ENCODE measurements around the gene NAA35. TPM values are rescaled to one million over a fixed set of nuclear protein-coding genes. Genes with fewer than 3 reads are reported as not detected.
"Not testable (repeated sequence)": the region's sequence is repeated elsewhere in the genome, so short reads cannot be mapped to it uniquely, and the experiment has no call there.

Gene NAA35
- total RNA-seq, 1 donor from 2014 or later: 17.9 TPM

DNA sequence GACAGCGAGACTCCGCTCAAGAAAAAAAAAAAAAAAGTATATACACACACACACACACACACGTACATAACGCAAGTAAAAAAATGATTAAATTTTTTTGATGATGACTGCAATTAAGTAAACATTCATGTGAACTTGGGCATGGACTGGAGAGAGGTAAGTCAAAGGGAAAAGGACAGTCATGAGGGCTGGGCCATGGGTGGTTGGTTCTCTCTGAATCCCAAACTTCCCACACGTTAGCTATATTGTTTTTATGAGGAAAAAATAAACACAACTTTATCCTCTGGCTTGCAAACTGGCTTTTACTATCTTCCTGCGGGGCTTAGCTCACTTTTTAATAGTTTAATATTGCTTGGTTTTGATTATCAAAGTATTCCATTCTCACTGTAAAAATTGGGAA lies 104.7 kb downstream of the NAA35 start:
- Histone ChIP-seq H3K27me3 (ENCODE audit: low read depth) (no peaks in the 10 kb centered on the region), H3K4me1 (no peaks in the 10 kb centered on the region), H3K9me3 (replicated peaks) (no peaks in the 10 kb centered on the region), H3K36me3 (no peaks in the 10 kb centered on the region), H3K4me3 (no peak overlapping the region), H3K27ac (replicated peaks) (no peak overlapping the region)
- intact Hi-C loops (cut with micrococcal nuclease): no loop called here
- TF ChIP-seq, protein P1, sequence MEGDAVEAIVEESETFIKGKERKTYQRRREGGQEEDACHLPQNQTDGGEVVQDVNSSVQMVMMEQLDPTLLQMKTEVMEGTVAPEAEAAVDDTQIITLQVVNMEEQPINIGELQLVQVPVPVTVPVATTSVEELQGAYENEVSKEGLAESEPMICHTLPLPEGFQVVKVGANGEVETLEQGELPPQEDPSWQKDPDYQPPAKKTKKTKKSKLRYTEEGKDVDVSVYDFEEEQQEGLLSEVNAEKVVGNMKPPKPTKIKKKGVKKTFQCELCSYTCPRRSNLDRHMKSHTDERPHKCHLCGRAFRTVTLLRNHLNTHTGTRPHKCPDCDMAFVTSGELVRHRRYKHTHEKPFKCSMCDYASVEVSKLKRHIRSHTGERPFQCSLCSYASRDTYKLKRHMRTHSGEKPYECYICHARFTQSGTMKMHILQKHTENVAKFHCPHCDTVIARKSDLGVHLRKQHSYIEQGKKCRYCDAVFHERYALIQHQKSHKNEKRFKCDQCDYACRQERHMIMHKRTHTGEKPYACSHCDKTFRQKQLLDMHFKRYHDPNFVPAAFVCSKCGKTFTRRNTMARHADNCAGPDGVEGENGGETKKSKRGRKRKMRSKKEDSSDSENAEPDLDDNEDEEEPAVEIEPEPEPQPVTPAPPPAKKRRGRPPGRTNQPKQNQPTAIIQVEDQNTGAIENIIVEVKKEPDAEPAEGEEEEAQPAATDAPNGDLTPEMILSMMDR (IDR thresholded peaks at IDR 0.05; ENCODE audit: borderline replicate concordance): no peak
- DNase-seq: no peak

DNA sequence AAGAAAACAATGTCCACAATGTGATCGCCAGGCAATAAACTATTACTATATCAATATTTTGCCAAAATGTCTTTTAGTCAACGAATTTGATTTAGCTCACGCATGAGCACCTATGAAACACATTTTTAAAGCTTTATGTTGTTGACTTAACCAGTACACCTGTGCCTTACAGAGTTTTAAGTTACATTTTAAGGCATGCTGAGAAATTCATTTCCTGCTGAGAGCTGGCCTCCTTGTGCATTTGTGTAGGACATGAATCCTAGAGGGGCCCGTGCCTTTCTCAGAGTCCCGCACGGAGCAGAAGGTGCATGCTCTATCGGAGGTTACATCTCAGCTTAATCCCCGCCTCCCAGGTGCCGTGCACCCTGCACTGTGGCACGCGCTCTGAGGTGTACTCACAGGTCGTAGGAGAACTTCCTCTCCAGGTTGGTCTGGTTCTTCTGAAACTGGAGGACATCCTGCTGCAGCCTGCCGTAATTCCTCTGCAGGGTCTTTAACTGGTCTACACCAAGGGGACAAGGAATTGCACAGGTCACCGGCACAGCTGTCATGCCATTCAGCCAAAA lies 105.2 kb downstream of the NAA35 start:
- Histone ChIP-seq H3K27ac (replicated peaks) (no peak overlapping the region), H3K4me3 (no peak overlapping the region), H3K4me1 (no peaks in the 10 kb centered on the region), H3K27me3 (ENCODE audit: low read depth) (no peaks in the 10 kb centered on the region), H3K36me3 (no peaks in the 10 kb centered on the region), H3K9me3 (replicated peaks) (no peaks in the 10 kb centered on the region)
- DNase-seq: no peak
- TF ChIP-seq, protein P1 (IDR thresholded peaks at IDR 0.05; ENCODE audit: borderline replicate concordance): no peak
- intact Hi-C loops (cut with micrococcal nuclease): no loop called here

DNA sequence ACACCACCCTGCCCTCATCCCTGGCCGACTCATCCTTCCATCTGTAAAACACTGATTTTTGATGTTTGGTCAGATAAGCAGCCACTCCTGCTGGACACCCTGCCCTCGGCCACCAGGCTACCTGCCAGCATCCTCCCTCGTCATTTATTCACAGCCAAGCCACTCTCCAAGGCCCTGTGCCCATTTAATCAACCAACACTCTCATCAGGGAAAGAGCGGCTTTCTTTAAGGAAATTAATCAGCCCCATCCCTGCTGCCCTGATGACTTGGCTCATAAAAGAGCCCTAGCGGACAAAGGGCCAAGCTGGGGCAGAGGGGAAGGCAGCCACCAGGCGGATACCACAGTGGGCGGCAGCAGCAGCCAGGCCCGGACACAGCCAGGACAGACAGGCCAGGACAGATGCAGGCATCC lies 106.0 kb downstream of the NAA35 start:
- H3K27me3 ChIP-seq (ENCODE audit: low read depth): no peaks in the 10 kb centered on the region
- intact Hi-C loops (cut with micrococcal nuclease): no loop called here

DNA sequence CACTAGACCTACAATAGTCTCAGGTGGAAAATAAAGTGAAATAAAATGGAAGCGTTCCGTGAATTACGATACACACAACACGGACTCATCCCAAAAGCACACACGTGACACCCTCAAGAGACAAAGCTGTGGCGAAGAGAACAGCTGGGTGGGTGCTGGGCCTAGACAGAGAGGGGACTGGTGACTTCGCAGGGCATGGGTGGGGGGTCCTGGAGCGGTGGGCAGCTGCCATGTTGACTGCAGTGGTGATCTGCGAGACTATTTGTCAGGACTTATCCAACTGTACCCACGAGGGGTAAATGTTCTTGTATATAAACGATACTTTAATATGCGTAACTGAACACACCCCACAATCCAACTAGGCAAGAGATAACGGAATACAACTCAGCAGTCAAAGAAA lies 106.4 kb downstream of the NAA35 start:
- Histone ChIP-seq H3K4me1 (no peaks in the 10 kb centered on the region), H3K27ac (replicated peaks) (no peak overlapping the region), H3K36me3 (no peaks in the 10 kb centered on the region), H3K9me3 (replicated peaks) (no peaks in the 10 kb centered on the region), H3K27me3 (ENCODE audit: low read depth) (no peaks in the 10 kb centered on the region), H3K4me3 (no peak overlapping the region)
- TF ChIP-seq, protein P1 (IDR thresholded peaks at IDR 0.05; ENCODE audit: borderline replicate concordance): no peak
- no peak for DNase-seq
- intact Hi-C loops (cut with micrococcal nuclease): no loop called here

More for the DNA sequence above, 106.0 kb downstream of the NAA35 start:
- no peaks in the 10 kb centered on the region for H3K9me3 ChIP-seq (replicated peaks)
- no peak overlapping the region for H3K27ac ChIP-seq (replicated peaks)
- H3K4me3 ChIP-seq: no peak overlapping the region
- DNase-seq: no peak
- H3K36me3 ChIP-seq: no peaks in the 10 kb centered on the region
- H3K4me1 ChIP-seq: no peaks in the 10 kb centered on the region
- TF ChIP-seq, protein P1 (IDR thresholded peaks at IDR 0.05; ENCODE audit: borderline replicate concordance): no peak

DNA sequence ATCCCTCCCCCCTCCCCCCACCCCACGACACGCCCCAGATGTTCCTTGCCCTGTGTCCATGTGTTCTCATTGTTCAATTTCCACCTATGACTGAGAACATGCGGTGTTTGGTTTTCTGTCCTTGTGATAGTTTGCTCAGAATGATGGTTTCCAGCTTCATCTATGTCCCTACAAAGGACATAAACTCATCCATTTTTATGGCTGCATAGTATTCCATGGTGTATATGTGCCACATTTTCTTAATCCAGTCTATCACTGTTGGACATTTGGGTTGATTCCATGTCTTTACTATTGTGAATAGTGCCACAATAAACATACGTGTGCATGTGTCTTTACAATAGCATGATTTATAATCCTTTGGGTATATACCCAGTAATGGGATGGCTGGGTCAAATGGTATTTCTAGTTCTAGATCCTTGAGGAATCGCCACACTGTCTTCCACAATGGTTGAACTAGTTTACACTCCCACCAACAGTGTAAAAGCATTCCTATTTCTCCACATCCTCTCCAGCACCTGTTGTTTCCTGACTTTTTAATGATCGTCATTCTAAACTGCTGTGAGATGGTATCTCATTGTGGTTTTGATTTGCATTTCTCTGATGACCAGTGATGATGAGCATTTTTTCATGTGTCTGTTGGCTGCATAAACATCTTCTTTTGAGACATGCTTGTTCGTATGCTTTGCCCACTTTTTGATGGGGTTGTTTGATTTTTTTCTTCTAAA lies 107.2 kb downstream of the NAA35 start:
- H3K9me3 ChIP-seq (replicated peaks); H3K27me3 ChIP-seq (ENCODE audit: low read depth); H3K36me3 ChIP-seq; H3K27ac ChIP-seq (replicated peaks); intact Hi-C loops (cut with micrococcal nuclease); H3K4me3 ChIP-seq; DNase-seq; H3K4me1 ChIP-seq: not testable (repeated sequence)

All from left ventricle myocardium inferior (tissue), 1 donor.